ENCODE measurements around the gene RREB1. TPM values are rescaled to one million over a fixed set of nuclear protein-coding genes. Genes with fewer than 3 reads are reported as not detected.
A peak's percentile ranks its signal among the peaks of the same experiment; 100 is the strongest.

Gene RREB1
- total RNA-seq, 1 donor from 2014 or later, result 41.8 TPM

DNA sequence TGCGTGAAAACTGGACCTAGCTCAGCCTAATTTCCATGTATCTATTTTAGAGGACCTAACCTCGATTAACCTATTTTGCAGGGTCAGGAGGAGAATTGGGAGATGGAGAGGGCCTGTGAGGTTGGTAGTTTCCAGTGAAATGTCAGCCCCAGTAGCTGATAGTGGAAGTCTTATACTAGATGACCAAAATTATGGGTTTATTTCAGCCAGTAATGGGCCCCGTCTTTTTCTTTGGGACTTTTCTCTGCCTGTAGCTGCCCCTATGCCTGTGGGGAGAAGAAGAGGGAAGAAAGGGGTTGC is 37.8 kb downstream of the RREB1 start:
- no peaks in the 10 kb centered on the region for H3K27me3 Mint-ChIP-seq (ENCODE audit: low read depth, unreplicated experiment)
- H3K27ac Mint-ChIP-seq (ENCODE audit: unreplicated experiment), result peak overlapping the region; percentile 97
- H3K36me3 Mint-ChIP-seq (ENCODE audit: low read depth, unreplicated experiment), result no peaks in the 10 kb centered on the region
- no peak overlapping the region for H3K4me3 Mint-ChIP-seq (ENCODE audit: unreplicated experiment)
- Histone ChIP-seq H3K79me2 (ENCODE audit: insufficient read depth, low read length) (peaks cover 97% of the 10 kb centered on the region), H3K4me1 (ENCODE audit: insufficient read depth, low read length) (peaks cover 45% of the 10 kb centered on the region), H4K20me1 (ENCODE audit: insufficient read depth, low read length) (peaks cover 28% of the 10 kb centered on the region), H2AFZ (ENCODE audit: low read depth, low read length) (no peak overlapping the region), H3K27me3 (ENCODE audit: insufficient read depth, low read length) (no peaks in the 10 kb centered on the region), H3K27ac (ENCODE audit: low read depth, low read length) (peak overlapping the region; percentile 74), H3K9ac (ENCODE audit: low read length) (peak overlapping the region; percentile 61), H3K36me3 (ENCODE audit: insufficient read depth, low read length) (no peaks in the 10 kb centered on the region), H3K4me3 (ENCODE audit: insufficient read depth, low read depth, low read length) (no peak overlapping the region), H3K4me2 (ENCODE audit: low read length) (no peak overlapping the region), H3K9me3 (ENCODE audit: insufficient read depth, low read depth, low read length) (no peaks in the 10 kb centered on the region)
- FAIRE-seq (no peak), DNase-seq (ENCODE audit: low read depth) (no peak)
- TF ChIP-seq EZH2 (IDR thresholded peaks at IDR 0.05; ENCODE audit: insufficient read depth, low read length), result no peak
- TF ChIP-seq, protein P1, sequence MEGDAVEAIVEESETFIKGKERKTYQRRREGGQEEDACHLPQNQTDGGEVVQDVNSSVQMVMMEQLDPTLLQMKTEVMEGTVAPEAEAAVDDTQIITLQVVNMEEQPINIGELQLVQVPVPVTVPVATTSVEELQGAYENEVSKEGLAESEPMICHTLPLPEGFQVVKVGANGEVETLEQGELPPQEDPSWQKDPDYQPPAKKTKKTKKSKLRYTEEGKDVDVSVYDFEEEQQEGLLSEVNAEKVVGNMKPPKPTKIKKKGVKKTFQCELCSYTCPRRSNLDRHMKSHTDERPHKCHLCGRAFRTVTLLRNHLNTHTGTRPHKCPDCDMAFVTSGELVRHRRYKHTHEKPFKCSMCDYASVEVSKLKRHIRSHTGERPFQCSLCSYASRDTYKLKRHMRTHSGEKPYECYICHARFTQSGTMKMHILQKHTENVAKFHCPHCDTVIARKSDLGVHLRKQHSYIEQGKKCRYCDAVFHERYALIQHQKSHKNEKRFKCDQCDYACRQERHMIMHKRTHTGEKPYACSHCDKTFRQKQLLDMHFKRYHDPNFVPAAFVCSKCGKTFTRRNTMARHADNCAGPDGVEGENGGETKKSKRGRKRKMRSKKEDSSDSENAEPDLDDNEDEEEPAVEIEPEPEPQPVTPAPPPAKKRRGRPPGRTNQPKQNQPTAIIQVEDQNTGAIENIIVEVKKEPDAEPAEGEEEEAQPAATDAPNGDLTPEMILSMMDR (IDR thresholded peaks at IDR 0.05; ENCODE audit: insufficient read depth, low read depth, low read length), result no peak
- H3K4me1 Mint-ChIP-seq (ENCODE audit: low read depth, unreplicated experiment), result peaks cover 68% of the 10 kb centered on the region
- H3K9me3 Mint-ChIP-seq (ENCODE audit: unreplicated experiment), result no peaks in the 10 kb centered on the region

- DNase-seq (ENCODE audit: low read depth), result peak; percentile 69
- H3K9me3 ChIP-seq (ENCODE audit: insufficient read depth, low read depth, low read length), result no peaks in the 10 kb centered on the region
- no peaks in the 10 kb centered on the region for H3K27me3 ChIP-seq (ENCODE audit: insufficient read depth, low read length)
- Mint-ChIP-seq H3K9me3 (ENCODE audit: unreplicated experiment) (no peaks in the 10 kb centered on the region), H3K4me3 (ENCODE audit: unreplicated experiment) (peak overlapping the region; percentile 51), H3K36me3 (ENCODE audit: low read depth, unreplicated experiment) (no peaks in the 10 kb centered on the region), H3K27ac (ENCODE audit: unreplicated experiment) (peak overlapping the region; percentile 97), H3K4me1 (ENCODE audit: low read depth, unreplicated experiment) (peaks cover 71% of the 10 kb centered on the region), H3K27me3 (ENCODE audit: low read depth, unreplicated experiment) (no peaks in the 10 kb centered on the region)
- no peak for FAIRE-seq
- peaks cover 99% of the 10 kb centered on the region for H3K79me2 ChIP-seq (ENCODE audit: insufficient read depth, low read length)
- H4K20me1 ChIP-seq (ENCODE audit: insufficient read depth, low read length), result peaks cover 32% of the 10 kb centered on the region
- peaks cover 41% of the 10 kb centered on the region for H3K4me1 ChIP-seq (ENCODE audit: insufficient read depth, low read length)
- H2AFZ ChIP-seq (ENCODE audit: low read depth, low read length), result peak overlapping the region; percentile 61
- peak overlapping the region; percentile 77 for H3K4me2 ChIP-seq (ENCODE audit: low read length)
- peak overlapping the region; percentile 74 for H3K27ac ChIP-seq (ENCODE audit: low read depth, low read length)
- no peak for TF ChIP-seq EZH2 (IDR thresholded peaks at IDR 0.05; ENCODE audit: insufficient read depth, low read length)
- TF ChIP-seq, protein P1 (IDR thresholded peaks at IDR 0.05; ENCODE audit: insufficient read depth, low read depth, low read length), result no peak
- H3K36me3 ChIP-seq (ENCODE audit: insufficient read depth, low read length), result no peaks in the 10 kb centered on the region
- peak overlapping the region; percentile 61 for H3K9ac ChIP-seq (ENCODE audit: low read length)
- no peak overlapping the region for H3K4me3 ChIP-seq (ENCODE audit: insufficient read depth, low read depth, low read length)
Measured at GRCh38 chr6:7145885-7146828, 38.4 kb downstream of the RREB1 start.
